Measurements from ENCODE around the gene PRTG. TPM values are rescaled to one million over a fixed set of nuclear protein-coding genes. Genes with fewer than 3 reads are reported as not detected.

PRTG gene
- total RNA-seq, 1 experiment from 2014 or later, result 39.1 TPM

- Histone ChIP-seq H3K9me3 (no peaks in the 10 kb centered on the region), H3K27me3 (replicated peaks; ENCODE audit: control insufficient read depth, insufficient read depth, low read length) (no peaks in the 10 kb centered on the region), H3K36me3 (ENCODE audit: control insufficient read depth, insufficient read depth, low read length) (no peaks in the 10 kb centered on the region), H3K4me3 (ENCODE audit: low read depth, low read length) (no peak overlapping the region), H3K4me1 (no peaks in the 10 kb centered on the region; the same call in 1 of the 2 replicates)
- Mint-ChIP-seq H3K27me3 (ENCODE audit: insufficient read depth, unreplicated experiment) (no peaks in the 10 kb centered on the region), H3K27ac (ENCODE audit: unreplicated experiment) (no peak overlapping the region), H3K4me1 (ENCODE audit: low read depth, unreplicated experiment) (no peaks in the 10 kb centered on the region), H3K9me3 (ENCODE audit: unreplicated experiment) (no peaks in the 10 kb centered on the region), H3K4me3 (ENCODE audit: unreplicated experiment) (no peak overlapping the region), H3K36me3 (ENCODE audit: insufficient read depth, unreplicated experiment) (peaks cover 9% of the 10 kb centered on the region)
- CTCF ChIA-PET, result no interaction called here
- intact Hi-C loops (cut with micrococcal nuclease; ENCODE audit: unreplicated experiment), result no loop called here
- POLR2A ChIA-PET, result no interaction called here
- no TSS peak for BruUV-seq (replicated peaks)
- TF ChIP-seq CTCF (IDR thresholded peaks at IDR 0.05; ENCODE audit: insufficient read depth in 1 of 2, low read depth in 1 of 2, low read length in 1 of 2, severe bottlenecking in 1 of 2, unreplicated experiment in 1 of 2), result no peak
- DNase-seq, result no peak
Measured at GRCh38 chr15:55618387-55618786, 124.6 kb downstream of the PRTG start.

- H3K36me3 Mint-ChIP-seq (ENCODE audit: insufficient read depth, unreplicated experiment), result peaks cover 13% of the 10 kb centered on the region
- Histone ChIP-seq H3K4me3 (ENCODE audit: low read depth, low read length) (no peak overlapping the region), H3K27me3 (replicated peaks; ENCODE audit: control insufficient read depth, insufficient read depth, low read length) (no peaks in the 10 kb centered on the region), H3K36me3 (ENCODE audit: control insufficient read depth, insufficient read depth, low read length) (no peaks in the 10 kb centered on the region), H3K4me1 (no peaks in the 10 kb centered on the region; the same call in 1 of the 2 replicates), H3K9me3 (no peaks in the 10 kb centered on the region)
- TF ChIP-seq CTCF (IDR thresholded peaks at IDR 0.05; ENCODE audit: insufficient read depth in 1 of 2, low read depth in 1 of 2, low read length in 1 of 2, severe bottlenecking in 1 of 2, unreplicated experiment in 1 of 2), result no peak
- no peaks in the 10 kb centered on the region for H3K4me1 Mint-ChIP-seq (ENCODE audit: low read depth, unreplicated experiment)
- ChIA-PET POLR2A (no interaction called here), CTCF (interaction anchor here (0.7 kb wide), 1 partner anchor 52 kb away, joined by 3 read pairs; no protein-coding TSS in a partner anchor)
- H3K4me3 Mint-ChIP-seq (ENCODE audit: unreplicated experiment), result no peak overlapping the region
- DNase-seq, result no peak
- H3K27ac Mint-ChIP-seq (ENCODE audit: unreplicated experiment), result no peak overlapping the region
- H3K27me3 Mint-ChIP-seq (ENCODE audit: insufficient read depth, unreplicated experiment), result no peaks in the 10 kb centered on the region
- BruUV-seq (replicated peaks), result no TSS peak
- H3K9me3 Mint-ChIP-seq (ENCODE audit: unreplicated experiment), result no peaks in the 10 kb centered on the region
- intact Hi-C loops (cut with micrococcal nuclease; ENCODE audit: unreplicated experiment), result no loop called here
Measured at GRCh38 chr15:55615445-55615844, 127.5 kb downstream of the PRTG start.

GRCh38 chr15:55613727-55614126 is 129.2 kb downstream of the PRTG start:
- no peak for DNase-seq
- ChIA-PET POLR2A (no interaction called here), CTCF (no interaction called here)
- intact Hi-C loops (cut with micrococcal nuclease; ENCODE audit: unreplicated experiment), result no loop called here
- Mint-ChIP-seq H3K27ac (ENCODE audit: unreplicated experiment) (no peak overlapping the region), H3K4me3 (ENCODE audit: unreplicated experiment) (no peak overlapping the region), H3K36me3 (ENCODE audit: insufficient read depth, unreplicated experiment) (peaks cover 15% of the 10 kb centered on the region), H3K9me3 (ENCODE audit: unreplicated experiment) (no peaks in the 10 kb centered on the region), H3K4me1 (ENCODE audit: low read depth, unreplicated experiment) (no peaks in the 10 kb centered on the region), H3K27me3 (ENCODE audit: insufficient read depth, unreplicated experiment) (no peaks in the 10 kb centered on the region)
- Histone ChIP-seq H3K36me3 (ENCODE audit: control insufficient read depth, insufficient read depth, low read length) (no peaks in the 10 kb centered on the region), H3K4me1 (no peaks in the 10 kb centered on the region; the same call in 1 of the 2 replicates), H3K4me3 (ENCODE audit: low read depth, low read length) (no peak overlapping the region), H3K9me3 (no peaks in the 10 kb centered on the region), H3K27me3 (replicated peaks; ENCODE audit: control insufficient read depth, insufficient read depth, low read length) (no peaks in the 10 kb centered on the region)
- BruUV-seq (replicated peaks), result no TSS peak
- TF ChIP-seq CTCF (IDR thresholded peaks at IDR 0.05; ENCODE audit: insufficient read depth in 1 of 2, low read depth in 1 of 2, low read length in 1 of 2, severe bottlenecking in 1 of 2, unreplicated experiment in 1 of 2), result no peak
